HepG2 (cell line): Measurements from ENCODE around the gene BHMT. TPM values are rescaled to one million over a fixed set of nuclear protein-coding genes. Genes with fewer than 3 reads are reported as not detected.

ENCODE experiments used
- ATAC-seq: fragments of 200-7000 bp; cut with Tn5 transposase; 3 replicates; pipeline ENCODE4 v1.9.1; 2020; ENCODE audit warnings: mild to moderate bottlenecking, moderate library complexity
- Bru-seq: library from RNA; stranded (reverse); fragments of 400-500 nt; gene quantifications from one replicate; lab custom pipeline; 2021; lab: Mats Ljungman, UMichigan
- BruChase-seq, 2 experiments: library from RNA; stranded (reverse); fragments of 400-500 nt; gene quantifications; one replicate each; lab custom pipeline; 2021; lab: Mats Ljungman, UMichigan
- BruUV-seq: library from RNA; stranded (reverse); fragments of 400-500 nt; replicated peaks from 2 replicates; lab custom pipeline; 2021; lab: Mats Ljungman, UMichigan
- CTCF ChIA-PET: fragments of 300-600 bp; formaldehyde crosslinking; extraction: SDS; loops from one replicate; lab custom pipeline; 2021; ENCODE audit warnings: low total read pairs, inconsistent platforms, low intra/inter-chr PET ratio; lab: Yijun Ruan, JAX
- POLR2A ChIA-PET: fragments of 350-600 bp; sonication (Branson Sonifier 250); formaldehyde crosslinking; loops from one replicate; lab custom pipeline; 2020; ENCODE audit warnings: antibody characterized with exemption, inconsistent platforms; lab: Yijun Ruan, JAX
- DNase-seq: peaks from one replicate; pipeline ENCODE4 v3.0.0-alpha.2; 2015; ENCODE audit warnings: low spot score
- FAIRE-seq: peaks from 3 replicates; lab custom pipeline; 2011; peaks lifted over from hg19 to GRCh38; lab: Jason Lieb, UNC
- H2AFZ ChIP-seq: one replicate; pipeline ENCODE4 v1.6.1; 2011; ENCODE audit warnings: low read length, inconsistent platforms
- H3K27ac ChIP-seq: fragments of 300-600 bp; 3 replicates; pipeline ENCODE4 v1.8.0; 2011; ENCODE audit warnings: mixed run types, mild to moderate bottlenecking, mixed read lengths, low read length, inconsistent platforms; ENCODE audit not compliant: insufficient read depth; ENCODE audit errors: extremely low read length
- H3K27me3 ChIP-seq, 2 experiments: fragments of 200-600 bp in 1 of 2; 2 replicates in 1 of 2; 3 replicates in 1 of 2; pipeline versions ENCODE4 v1.6.0 to v1.8.0; 2011; ENCODE audit warnings: low read length in 2 of 2, mild to moderate bottlenecking in 2 of 2, moderate library complexity in 2 of 2, inconsistent platforms in 1 of 2; ENCODE audit not compliant: insufficient read depth in 2 of 2, control insufficient read depth in 1 of 2
- H3K36me3 ChIP-seq, 2 experiments: fragments of 200-600 bp in 1 of 2; replicated peaks in 1 of 2; 2 replicates in 1 of 2; 3 replicates in 1 of 2; pipeline versions ENCODE4 v1.5.1 to v1.8.0; 2011; ENCODE audit warnings: low read length in 2 of 2, inconsistent platforms in 1 of 2; ENCODE audit not compliant: insufficient read depth in 2 of 2, control insufficient read depth in 1 of 2
- H3K4me1 ChIP-seq: 2 replicates; pipeline ENCODE4 v1.5.1; 2012; ENCODE audit warnings: low read length, inconsistent platforms; ENCODE audit not compliant: insufficient read depth
- H3K4me2 ChIP-seq: 2 replicates; pipeline ENCODE4 v1.6.0; 2011; ENCODE audit warnings: low read depth, low read length, inconsistent platforms
- H3K4me3 ChIP-seq, 3 experiments: fragments of 200-600 bp in 1 of 3; sonication (generic), shearing (Covaris generic) in 1 of 3; replicated peaks in 1 of 3; 2 replicates each; pipeline ENCODE4 v1.5.1; 2011 to 2016; ENCODE audit warnings: low read length in 3 of 3, inconsistent platforms in 2 of 3, low read depth in 2 of 3, mild to moderate bottlenecking in 2 of 3, control low read depth in 1 of 3, mixed read lengths in 1 of 3; ENCODE audit not compliant: insufficient read depth in 1 of 3
- H3K79me2 ChIP-seq: one replicate; pipeline ENCODE4 v1.6.1; 2011; ENCODE audit warnings: low read length, inconsistent platforms; ENCODE audit not compliant: insufficient read depth
- H3K9ac ChIP-seq: 2 replicates; pipeline ENCODE4 v1.6.0; 2011; ENCODE audit warnings: mild to moderate bottlenecking, low read depth, low read length, inconsistent platforms; ENCODE audit not compliant: insufficient read depth
- H3K9me3 ChIP-seq: 2 replicates; pipeline ENCODE4 v1.5.1; 2012; ENCODE audit warnings: mild to moderate bottlenecking, low read length
- H4K20me1 ChIP-seq: 2 replicates; pipeline ENCODE4 v1.6.0; 2011; ENCODE audit warnings: inconsistent platforms, mild to moderate bottlenecking, low read length, moderate library complexity; ENCODE audit not compliant: insufficient read depth
- CREB3 ChIP-seq: sonication (generic); formaldehyde crosslinking; IDR thresholded peaks from 2 replicates; pipeline ENCODE4 v1.5.0; 2020; ENCODE audit warnings: missing genetic modification reagents
- DR1 ChIP-seq: sonication (generic); formaldehyde crosslinking; IDR thresholded peaks from 2 replicates; pipeline ENCODE4 v1.8.0; 2021; ENCODE audit warnings: mild to moderate bottlenecking, missing genetic modification reagents, inconsistent platforms
- EED ChIP-seq: sonication (generic); formaldehyde crosslinking; IDR thresholded peaks from 2 replicates; pipeline ENCODE4 v1.5.0; 2020; ENCODE audit warnings: mild to moderate bottlenecking, missing genetic modification reagents
- MTA1 ChIP-seq: sonication (generic); formaldehyde crosslinking; IDR thresholded peaks from 2 replicates; pipeline ENCODE4 v1.4.0; 2020; ENCODE audit warnings: missing genetic modification reagents, mild to moderate bottlenecking, borderline replicate concordance
- PATZ1 ChIP-seq: sonication (generic); formaldehyde crosslinking; IDR thresholded peaks from 2 replicates; pipeline ENCODE4 v1.4.0; 2020; ENCODE audit warnings: missing genetic modification reagents
- POLR2A ChIP-seq, 2 experiments: IDR thresholded peaks; 2 replicates each; pipeline ENCODE4 v1.6.1; 2011; ENCODE audit warnings: low read depth in 2 of 2, low read length in 2 of 2, mild to moderate bottlenecking in 1 of 2, moderate library complexity in 1 of 2; ENCODE audit not compliant: insufficient read depth in 1 of 2
- ZBTB37 ChIP-seq: sonication (generic); formaldehyde crosslinking; IDR thresholded peaks from 2 replicates; pipeline ENCODE4 v1.4.0; 2020; ENCODE audit warnings: mild to moderate bottlenecking, missing genetic modification reagents
- ZBTB38 ChIP-seq: sonication (generic); formaldehyde crosslinking; IDR thresholded peaks from 2 replicates; pipeline ENCODE4 v1.5.1; 2020; ENCODE audit warnings: mild to moderate bottlenecking, missing genetic modification reagents
- ZBTB7A ChIP-seq: sonication (generic); formaldehyde crosslinking; IDR thresholded peaks from 2 replicates; pipeline ENCODE4 v1.8.0; 2022; ENCODE audit warnings: mild to moderate bottlenecking, missing genetic modification reagents
- ZFY ChIP-seq: sonication (generic); formaldehyde crosslinking; IDR thresholded peaks from 2 replicates; pipeline ENCODE4 v1.4.0; 2020; ENCODE audit warnings: missing genetic modification reagents
- ZNF224 ChIP-seq: sonication (generic); formaldehyde crosslinking; IDR thresholded peaks from 2 replicates; pipeline ENCODE4 v1.5.0; 2020; ENCODE audit warnings: mild to moderate bottlenecking, missing genetic modification reagents
- WGBS: methylation state at CpG from one replicate; pipeline ENCODE4 v1.1.6; 2017; ENCODE audit warnings: low lambda C conversion rate; 5-methylcytosine and 5-hydroxymethylcytosine counted together
- in situ Hi-C: cut with HindIII; loops from 2 replicates; pipeline ENCODE4 v1.10.0; 2017; ENCODE audit warnings: low pct_unique_long_range_greater_than_20kb; ENCODE audit not compliant: extremely low pct_ligation_motif_present
- intact Hi-C: fragments of 100-400 bp; cut with micrococcal nuclease; formaldehyde crosslinking; loops from one replicate; pipeline ENCODE4 v1.10.0; 2022; ENCODE audit not compliant: unreplicated experiment
- long read RNA-seq, 2 experiments: library from RNA in 1 of 2; library from polyadenylated mRNA in 1 of 2; stranded (forward) in 1 of 2; unstranded in 1 of 2; transcript quantifications; one replicate each; pipeline ENCODE4 v2.0.0, GENCODE V29; 2019 to 2022
- polyA minus RNA-seq, 3 experiments: library from RNA; depleted of rRNA, polyadenylated mRNA; stranded (reverse); fragments of >200 nt; gene quantifications; 2 replicates each; pipeline ENCODE4 v1.2.3, GENCODE V29; 2011; ENCODE audit warnings: low replicate concordance in 1 of 3
- polyA plus RNA-seq, 8 experiments: library from polyadenylated mRNA; depleted of rRNA in 3 of 8; stranded (reverse) in 7 of 8; unstranded in 1 of 8; fragments of >200 nt; fragmentation: Illumina TruSeq in 4 of 8; extraction: Trizol in 4 of 8; gene quantifications; 2 replicates each; pipeline versions ENCODE4 v1.2.1 to v1.2.3, GENCODE V29; 2011 to 2016; ENCODE audit warnings: low read depth in 4 of 8, missing spikeins in 1 of 8, mixed read lengths in 1 of 8; ENCODE audit not compliant: insufficient read depth in 1 of 8
- total RNA-seq, 5 experiments: library from RNA; depleted of rRNA; stranded (reverse); fragments of >200 nt; fragmentation: Illumina TruSeq; extraction: Trizol; gene quantifications; 2 replicates each; pipeline ENCODE4 v1.2.3, GENCODE V29; 2016; ENCODE audit warnings: low read depth in 1 of 5

BHMT gene
- total RNA-seq (2016; rRNA removed; fragmentation: Illumina TruSeq; extraction: Trizol) (6.4 and 10.9 TPM in 2 replicates), polyA plus RNA-seq (2011; rRNA removed) (0.40 and 0.63 TPM in 2 replicates), polyA minus RNA-seq (2011; rRNA and poly(A)+ RNA removed; ENCODE audit: low replicate concordance) (1.1 TPM in 1 of 2 replicates, not detected in the other), Bru-seq, nascent RNA (percentile 24 among the genes with signal in this experiment), BruChase-seq, experiment 1, labeled RNA remaining after a 6-hour chase (percentile 26 among the genes with signal in this experiment), BruChase-seq, experiment 2, labeled RNA remaining after a 2-hour chase (percentile 31 among the genes with signal in this experiment)
- total RNA-seq (2016; cell fraction: cytosol; rRNA removed; fragmentation: Illumina TruSeq; extraction: Trizol; ENCODE audit: low read depth): 0.62 and 1.3 TPM in 2 replicates
- 7.5 and 9.6 TPM in 2 replicates for total RNA-seq (2016; cell fraction: insoluble cytoplasmic fraction; rRNA removed; fragmentation: Illumina TruSeq; extraction: Trizol)
- 1.8 and 2.3 TPM in 2 replicates for total RNA-seq (2016; cell fraction: membrane; rRNA removed; fragmentation: Illumina TruSeq; extraction: Trizol)
- 3.3 and 3.5 TPM in 2 replicates for total RNA-seq (2016; cell fraction: nucleus; rRNA removed; fragmentation: Illumina TruSeq; extraction: Trizol)
- polyA plus RNA-seq (2011; cell fraction: cytosol; rRNA removed): 0.72 and 0.81 TPM in 2 replicates
- 1.0 and 1.3 TPM in 2 replicates for polyA plus RNA-seq (2011; cell fraction: nucleus; rRNA removed)
- polyA plus RNA-seq (2012): 3.5 and 15.0 TPM in 2 replicates
- polyA plus RNA-seq (2016; cell fraction: cytosol; fragmentation: Illumina TruSeq; extraction: Trizol; ENCODE audit: low read depth): 0.29 and 0.47 TPM in 2 replicates
- polyA plus RNA-seq (2016; cell fraction: insoluble cytoplasmic fraction; fragmentation: Illumina TruSeq; extraction: Trizol; ENCODE audit: low read depth): 11.2 and 11.3 TPM in 2 replicates
- polyA plus RNA-seq (2016; cell fraction: membrane; fragmentation: Illumina TruSeq; extraction: Trizol; ENCODE audit: low read depth): 1.3 and 1.5 TPM in 2 replicates
- polyA plus RNA-seq (2016; cell fraction: nucleus; fragmentation: Illumina TruSeq; extraction: Trizol; ENCODE audit: insufficient read depth, low read depth): 4.6 and 5.3 TPM in 2 replicates
- 1.1 and 1.4 TPM in 2 replicates for polyA minus RNA-seq (2011; cell fraction: cytosol; rRNA and poly(A)+ RNA removed)
- polyA minus RNA-seq (2011; cell fraction: nucleus; rRNA and poly(A)+ RNA removed): 1.3 and 3.9 TPM in 2 replicates
- long read RNA-seq, experiment 1, partial matches to known transcripts: 2 of 5 reads
- long read RNA-seq, experiment 1, other reads (novel, unspliced or antisense): 0 of 5 reads
- long read RNA-seq, experiment 2, partial matches to known transcripts: 2 of 2 reads
- long read RNA-seq, experiment 2, other reads (novel, unspliced or antisense): 0 of 2 reads

- ATAC-seq: peak; percentile 74
- TF ChIP-seq ZBTB7A (CRISPR knock-in tag): 0 out of 2 replicates have a peak, but pooled peaks have one; percentile 3
- no peak for TF ChIP-seq ZBTB37
- 0 out of 2 replicates have a peak, but pooled peaks have one; percentile 6 for TF ChIP-seq ZFY (CRISPR knock-in tag)
- peak; percentile 40; the same call in 1 of the 2 replicates for TF ChIP-seq EED (CRISPR knock-in tag)
- TF ChIP-seq DR1: 0 out of 2 replicates have a peak, but pooled peaks have one; percentile 62
- 0 out of 2 replicates have a peak, but pooled peaks have one; percentile 26 for TF ChIP-seq PATZ1 (CRISPR knock-in tag)
- TF ChIP-seq CREB3: no peak
- peak in 1 of 2 experiments; percentile 53; a peak in 1 of 4 replicates for TF ChIP-seq POLR2A (IDR thresholded peaks at IDR 0.05; ENCODE audit: insufficient read depth in 1 of 2, low read depth in 2 of 2, low read length in 2 of 2)
- peak; percentile 26; the same call in 1 of the 2 replicates for TF ChIP-seq ZBTB38 (CRISPR knock-in tag)
- TF ChIP-seq ZNF224 (CRISPR knock-in tag): no peak
- peak; percentile 23; the same call in 1 of the 2 replicates for TF ChIP-seq MTA1
Observed at GRCh38 chr5:79111387-79111959, at the start of gene BHMT. BHMT (plus strand) TSS chr5:79111809; CDS start chr5:79111886, 77 bp downstream.

More at GRCh38 chr5:79111387-79111959, at the start of gene BHMT:
- intact Hi-C loops (no loop called here), in situ Hi-C loops (no loop called here)
- H3K9me3 ChIP-seq: no peaks in the 10 kb centered on the region
- POLR2A ChIA-PET: no interaction called here
- peak within 1 kb of the TSS; percentile 66 for H3K4me2 ChIP-seq
- H2AFZ ChIP-seq: no peak within 1 kb of the TSS
- H3K4me3 ChIP-seq: peak within 1 kb of the TSS; percentile 41 to 67 (median 58)
- H3K4me1 ChIP-seq: peaks cover 60% of the 10 kb centered on the region
- H3K27me3 ChIP-seq: peaks cover 0 to 15% of the 10 kb centered on the region in 2 experiments; a peak in 4 of 5 replicates
- H3K27ac ChIP-seq: no peak within 1 kb of the TSS
- DNase-seq (no peak), FAIRE-seq (no peak)
- H4K20me1 ChIP-seq: no peaks in the 10 kb centered on the region
- no peaks in the 10 kb centered on the region for H3K36me3 ChIP-seq
- WGBS: 42% methylated on average over 31 of the region's 32 CpGs
- CTCF ChIA-PET: no interaction called here
- H3K9ac ChIP-seq: no peak within 1 kb of the TSS
- no peaks in the 10 kb centered on the region for H3K79me2 ChIP-seq
- BruUV-seq: no TSS peak
